PC-9 (cell line): ENCODE measurements around the gene SLC22A2.

Experiments
- EZH2 ChIP-seq: fragments of 200-600 bp; sonication (generic); IDR thresholded peaks from 2 replicates; pipeline ENCODE4 v1.8.0; 2017; ENCODE audit warnings: antibody characterized with exemption, low read depth
- TF ChIP-seq, protein P1 (sequence below): fragments of 200-600 bp; sonication (generic); conservative IDR thresholded peaks from 2 replicates; pipeline ENCODE4 v1.6.1; 2017; ENCODE audit warnings: mixed run types, antibody characterized with exemption, mild to moderate bottlenecking, moderate library complexity

DNA sequence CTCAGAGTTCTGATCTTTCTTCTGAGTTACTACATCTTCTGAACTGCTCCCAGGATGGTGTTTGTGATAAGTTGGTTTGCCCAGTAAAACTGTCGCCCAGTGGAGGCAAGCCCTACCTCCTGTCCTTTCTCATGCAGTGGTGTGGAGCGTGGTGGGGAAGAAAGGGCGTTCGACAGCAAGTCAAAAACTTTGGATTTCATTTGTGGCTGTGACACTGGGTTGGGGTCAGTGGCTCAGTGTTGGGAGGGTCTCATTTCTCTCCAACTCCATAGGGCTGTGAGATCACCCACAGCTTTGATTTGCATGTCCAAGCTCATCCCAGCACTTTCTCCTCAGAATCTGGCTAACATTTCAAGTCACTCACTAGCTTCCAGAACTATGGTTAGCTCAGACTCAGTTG lies 17.5 kb upstream of the SLC22A2 start:
- TF ChIP-seq, protein P1, sequence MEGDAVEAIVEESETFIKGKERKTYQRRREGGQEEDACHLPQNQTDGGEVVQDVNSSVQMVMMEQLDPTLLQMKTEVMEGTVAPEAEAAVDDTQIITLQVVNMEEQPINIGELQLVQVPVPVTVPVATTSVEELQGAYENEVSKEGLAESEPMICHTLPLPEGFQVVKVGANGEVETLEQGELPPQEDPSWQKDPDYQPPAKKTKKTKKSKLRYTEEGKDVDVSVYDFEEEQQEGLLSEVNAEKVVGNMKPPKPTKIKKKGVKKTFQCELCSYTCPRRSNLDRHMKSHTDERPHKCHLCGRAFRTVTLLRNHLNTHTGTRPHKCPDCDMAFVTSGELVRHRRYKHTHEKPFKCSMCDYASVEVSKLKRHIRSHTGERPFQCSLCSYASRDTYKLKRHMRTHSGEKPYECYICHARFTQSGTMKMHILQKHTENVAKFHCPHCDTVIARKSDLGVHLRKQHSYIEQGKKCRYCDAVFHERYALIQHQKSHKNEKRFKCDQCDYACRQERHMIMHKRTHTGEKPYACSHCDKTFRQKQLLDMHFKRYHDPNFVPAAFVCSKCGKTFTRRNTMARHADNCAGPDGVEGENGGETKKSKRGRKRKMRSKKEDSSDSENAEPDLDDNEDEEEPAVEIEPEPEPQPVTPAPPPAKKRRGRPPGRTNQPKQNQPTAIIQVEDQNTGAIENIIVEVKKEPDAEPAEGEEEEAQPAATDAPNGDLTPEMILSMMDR, result no peak
- TF ChIP-seq EZH2, result no peak
